Gastroesophageal sphincter (tissue), 4 donors: ENCODE results near the gene RNF43. TPM values are rescaled to one million over a fixed set of nuclear protein-coding genes. Genes with fewer than 3 reads are reported as not detected.

Source experiments
- ATAC-seq: fragments of 150-250 bp; one replicate; pipeline ENCODE4 v1.9.1; 2016; ENCODE audit warnings: mild to moderate bottlenecking, moderate library complexity
- H3K27ac ChIP-seq, 4 donors: fragments of 200-600 bp; sonication (generic) in 3 of 4; 1 replicate in 3 of 4; 2 replicates in 1 of 4; pipeline ENCODE4 v1.5.1; 2016 to 2019
- H3K27me3 ChIP-seq: fragments of 200-600 bp; sonication (generic); one replicate; pipeline ENCODE4 v1.5.1; 2019
- H3K36me3 ChIP-seq, 2 donors: fragments of 200-600 bp; sonication (generic); one replicate each; pipeline ENCODE4 v1.5.1; 2019; ENCODE audit warnings: control low read depth in 1 of 2
- H3K4me1 ChIP-seq, 3 donors: fragments of 200-600 bp; sonication (generic); 1 replicate in 2 of 3; 2 replicates in 1 of 3; pipeline ENCODE4 v1.5.1; 2016 to 2019; ENCODE audit warnings: control low read depth in 2 of 3
- H3K4me3 ChIP-seq, 2 donors: fragments of 200-600 bp; sonication (generic); one replicate each; pipeline ENCODE4 v1.5.1; 2019; ENCODE audit warnings: mild to moderate bottlenecking in 1 of 2, moderate library complexity in 1 of 2
- H3K9me3 ChIP-seq, 3 donors: fragments of 200-600 bp; sonication (generic); one replicate each; pipeline ENCODE4 v1.5.1; 2017 to 2019; ENCODE audit warnings: control low read depth in 2 of 3
- EP300 ChIP-seq: sonication (generic); formaldehyde crosslinking; IDR thresholded peaks from one replicate; pipeline ENCODE4 v1.6.1; 2017; ENCODE audit warnings: antibody characterized with exemption, mild to moderate bottlenecking
- POLR2A ChIP-seq, 2 donors: fragments of 450-650 bp; IDR thresholded peaks; one replicate each; pipeline ENCODE4 v1.6.1; 2017; ENCODE audit warnings: antibody characterized with exemption in 2 of 2, mild to moderate bottlenecking in 2 of 2, moderate library complexity in 1 of 2
- POLR2AphosphoS5 ChIP-seq: sonication (generic); formaldehyde crosslinking; IDR thresholded peaks from one replicate; pipeline ENCODE4 v1.6.1; 2017; ENCODE audit warnings: antibody characterized with exemption
- WGBS, 2 donors: methylation state at CpG; one replicate each; pipeline ENCODE4 v1.1.5; 2018; ENCODE audit warnings: low coverage in 1 of 2; 5-methylcytosine and 5-hydroxymethylcytosine counted together
- total RNA-seq, 4 donors: library from RNA; depleted of rRNA; stranded (reverse); fragments of >200 nt; gene quantifications; one replicate each; pipeline ENCODE4 v1.1.0, GENCODE V29; 2016
- TF ChIP-seq, protein P1 (sequence below), 4 experiments: fragments of 200-600 bp in 2 of 4; fragments of 450-650 bp in 2 of 4; sonication (generic) in 1 of 4; IDR thresholded peaks; one replicate each; pipeline ENCODE4 v1.5.1; 2017 to 2019; ENCODE audit warnings: antibody characterized with exemption in 4 of 4, mild to moderate bottlenecking in 2 of 4, moderate library complexity in 2 of 4

The RNF43 gene
- total RNA-seq, 4 donors from 2014 or later = 0.16 to 0.79 TPM; not detected in 2

DNA sequence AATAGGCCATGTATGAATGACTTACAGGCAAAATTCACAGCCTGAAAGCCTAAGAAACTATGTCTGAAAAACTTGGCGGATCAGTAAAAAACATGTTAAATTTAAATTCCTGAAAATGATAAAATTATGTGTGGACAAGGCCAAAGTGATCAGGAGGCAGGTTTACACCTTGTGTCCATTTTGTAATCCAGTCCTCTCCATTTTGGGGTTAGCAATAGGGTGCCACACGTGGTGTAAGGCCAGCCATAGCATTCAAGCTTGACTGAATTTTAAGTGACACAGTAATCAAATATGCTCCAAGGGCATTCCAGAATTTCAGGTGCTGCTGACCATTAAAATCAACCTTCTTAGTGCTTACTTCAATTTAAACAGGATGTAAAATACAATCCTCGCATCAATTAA is 2.7 kb downstream of the RNF43 start:
- ATAC-seq = no peak
- Histone ChIP-seq H3K9me3 (no peaks in the 10 kb centered on the region), H3K4me1 (peaks cover 0 to 13% (median 0%) of the 10 kb centered on the region in 3 donors), H3K4me3 (no peak overlapping the region), H3K27ac (no peak overlapping the region), H3K36me3 (no peaks in the 10 kb centered on the region), H3K27me3 (no peaks in the 10 kb centered on the region)
- no peak for TF ChIP-seq POLR2A (IDR thresholded peaks at IDR 0.05)
- TF ChIP-seq POLR2AphosphoS5 = no peak
- no peak for TF ChIP-seq EP300
- TF ChIP-seq, protein P1, sequence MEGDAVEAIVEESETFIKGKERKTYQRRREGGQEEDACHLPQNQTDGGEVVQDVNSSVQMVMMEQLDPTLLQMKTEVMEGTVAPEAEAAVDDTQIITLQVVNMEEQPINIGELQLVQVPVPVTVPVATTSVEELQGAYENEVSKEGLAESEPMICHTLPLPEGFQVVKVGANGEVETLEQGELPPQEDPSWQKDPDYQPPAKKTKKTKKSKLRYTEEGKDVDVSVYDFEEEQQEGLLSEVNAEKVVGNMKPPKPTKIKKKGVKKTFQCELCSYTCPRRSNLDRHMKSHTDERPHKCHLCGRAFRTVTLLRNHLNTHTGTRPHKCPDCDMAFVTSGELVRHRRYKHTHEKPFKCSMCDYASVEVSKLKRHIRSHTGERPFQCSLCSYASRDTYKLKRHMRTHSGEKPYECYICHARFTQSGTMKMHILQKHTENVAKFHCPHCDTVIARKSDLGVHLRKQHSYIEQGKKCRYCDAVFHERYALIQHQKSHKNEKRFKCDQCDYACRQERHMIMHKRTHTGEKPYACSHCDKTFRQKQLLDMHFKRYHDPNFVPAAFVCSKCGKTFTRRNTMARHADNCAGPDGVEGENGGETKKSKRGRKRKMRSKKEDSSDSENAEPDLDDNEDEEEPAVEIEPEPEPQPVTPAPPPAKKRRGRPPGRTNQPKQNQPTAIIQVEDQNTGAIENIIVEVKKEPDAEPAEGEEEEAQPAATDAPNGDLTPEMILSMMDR (IDR thresholded peaks at IDR 0.05) = no peak
- 81 to 88% methylated on average over 3 of the region's 3 CpGs for WGBS, 2 donors

DNA sequence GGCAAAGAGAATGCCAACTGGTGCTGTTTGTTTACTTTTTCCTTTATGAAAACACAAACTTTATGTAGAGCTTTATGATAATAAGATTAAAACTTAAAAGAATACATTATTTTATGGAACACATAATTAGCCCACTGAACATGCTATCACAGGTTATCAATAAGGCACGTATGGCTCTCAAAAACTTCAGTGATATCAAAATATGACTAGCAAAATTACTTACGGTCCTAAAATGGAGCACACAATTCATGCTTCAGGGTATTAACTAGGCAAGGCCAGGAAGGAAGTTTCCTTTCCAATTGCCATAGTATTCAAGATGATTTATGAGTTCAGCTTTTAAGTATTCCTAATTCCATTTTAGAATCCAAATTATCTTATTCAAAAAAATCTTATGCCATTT is 3.6 kb downstream of the RNF43 start:
- H3K27me3 ChIP-seq = no peaks in the 10 kb centered on the region
- no peak overlapping the region for H3K27ac ChIP-seq
- H3K9me3 ChIP-seq = no peaks in the 10 kb centered on the region
- ATAC-seq = no peak
- TF ChIP-seq, protein P1 (IDR thresholded peaks at IDR 0.05) = no peak
- TF ChIP-seq POLR2AphosphoS5 (no peak), POLR2A (IDR thresholded peaks at IDR 0.05) (no peak), EP300 (no peak)
- 59 to 68% methylated on average over 2 of the region's 2 CpGs for WGBS, 2 donors
- peaks cover 0 to 13% (median 0%) of the 10 kb centered on the region in 3 donors for H3K4me1 ChIP-seq
- H3K36me3 ChIP-seq = no peaks in the 10 kb centered on the region
- H3K4me3 ChIP-seq = no peak overlapping the region

DNA sequence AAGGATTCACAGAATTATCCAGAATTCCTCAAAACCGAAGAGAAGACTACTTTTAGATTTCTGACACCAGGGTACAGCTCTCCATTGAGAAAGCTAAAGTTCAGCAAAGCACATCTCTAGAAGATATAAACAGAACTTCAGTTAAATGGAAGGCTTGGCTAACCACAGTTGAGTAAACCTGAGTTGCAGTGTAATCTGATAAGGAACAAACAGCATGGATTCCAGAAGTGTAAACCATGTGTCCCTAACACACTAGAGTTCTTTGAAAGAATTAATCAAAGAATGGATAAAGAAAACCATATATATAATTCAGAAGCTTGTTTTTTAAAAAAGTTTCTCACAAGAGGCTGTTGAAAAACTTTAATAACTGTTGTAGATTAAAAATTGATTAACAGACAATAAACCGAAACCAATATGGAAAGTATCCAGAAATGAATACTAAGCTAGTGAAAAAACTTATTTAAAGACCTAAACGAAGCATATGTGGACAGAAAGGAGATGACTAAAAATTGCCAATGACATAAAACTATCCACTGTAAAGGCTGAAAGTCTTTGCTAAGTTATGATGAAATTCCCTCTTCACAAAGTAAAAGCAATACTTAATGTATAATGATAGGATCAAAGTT is 4.3 kb downstream of the RNF43 start:
- Histone ChIP-seq H3K4me1 (peaks cover 0 to 11% (median 0%) of the 10 kb centered on the region in 3 donors), H3K9me3 (no peaks in the 10 kb centered on the region), H3K36me3 (no peaks in the 10 kb centered on the region), H3K27ac (no peak overlapping the region), H3K27me3 (no peaks in the 10 kb centered on the region), H3K4me3 (no peak overlapping the region)
- no peak for ATAC-seq
- TF ChIP-seq EP300 (no peak), POLR2A (IDR thresholded peaks at IDR 0.05) (no peak), POLR2AphosphoS5 (no peak)
- TF ChIP-seq, protein P1 (IDR thresholded peaks at IDR 0.05) = no peak
- 73 to 85% methylated on average over 3 of the region's 3 CpGs for WGBS, 2 donors

- no peaks in the 10 kb centered on the region for H3K27me3 ChIP-seq
- H3K4me1 ChIP-seq = peaks cover 0 to 2% (median 0%) of the 10 kb centered on the region in 3 donors
- no peak overlapping the region for H3K4me3 ChIP-seq
- H3K27ac ChIP-seq = no peak overlapping the region
- WGBS, 2 donors = 90 to 100% methylated on average over 1 of the region's 1 CpG
- H3K9me3 ChIP-seq = no peaks in the 10 kb centered on the region
- TF ChIP-seq, protein P1 (IDR thresholded peaks at IDR 0.05) = no peak
- TF ChIP-seq POLR2A (IDR thresholded peaks at IDR 0.05) (no peak), POLR2AphosphoS5 (no peak), EP300 (no peak)
- H3K36me3 ChIP-seq = no peaks in the 10 kb centered on the region
- no peak for ATAC-seq
These were observed 5.2 kb downstream of the RNF43 start for GRCh38 chr17:58412064-58412703.

DNA sequence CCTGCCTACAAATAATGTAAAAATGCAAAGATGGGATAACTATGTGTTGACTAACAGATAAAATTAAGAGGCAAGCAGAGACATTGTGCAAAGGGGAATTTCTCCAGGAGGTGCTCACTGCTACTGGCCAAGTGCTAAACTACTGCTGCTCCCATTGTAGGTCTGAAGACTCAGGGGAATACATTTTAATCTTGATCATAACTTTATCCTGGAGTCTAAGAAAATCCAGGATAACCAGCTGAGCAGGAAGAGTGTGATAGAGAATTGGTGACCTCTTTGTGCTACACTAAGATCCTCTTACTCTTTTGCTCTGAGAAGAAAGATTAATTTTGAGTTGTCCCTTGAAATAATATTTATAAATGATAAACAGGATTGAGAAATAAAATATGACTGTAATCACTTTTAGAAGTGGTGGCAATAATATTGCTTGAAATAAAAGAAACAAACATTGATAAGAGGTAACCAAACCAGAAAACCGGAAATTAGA is 5.9 kb downstream of the RNF43 start:
- H3K27me3 ChIP-seq = no peaks in the 10 kb centered on the region
- 67 to 69% methylated on average over 1 of the region's 1 CpG for WGBS, 2 donors
- no peak overlapping the region for H3K4me3 ChIP-seq
- H3K4me1 ChIP-seq = no peaks in the 10 kb centered on the region
- no peaks in the 10 kb centered on the region for H3K36me3 ChIP-seq
- H3K9me3 ChIP-seq = no peaks in the 10 kb centered on the region
- TF ChIP-seq POLR2A (IDR thresholded peaks at IDR 0.05) (no peak), EP300 (no peak), POLR2AphosphoS5 (no peak)
- TF ChIP-seq, protein P1 (IDR thresholded peaks at IDR 0.05) = no peak
- no peak overlapping the region for H3K27ac ChIP-seq
- no peak for ATAC-seq
